KOPT-K1 (cell line): ENCODE data around the gene ZBTB25.

Source experiments
- H3K27ac ChIP-seq: fragments of 200-600 bp; sonication (generic); 2 replicates; pipeline ENCODE4 v1.5.1; 2016; ENCODE audit warnings: antibody characterized with exemption, mild to moderate bottlenecking, low read depth, low read length; ENCODE audit not compliant: poor library complexity, severe bottlenecking
- H3K36me3 ChIP-seq: fragments of 200-600 bp; sonication (generic); 2 replicates; pipeline ENCODE4 v1.5.1; 2017; ENCODE audit warnings: antibody characterized with exemption, mild to moderate bottlenecking, low read length, moderate library complexity; ENCODE audit not compliant: insufficient read depth
- H3K9me3 ChIP-seq: fragments of 200-600 bp; sonication (generic); 2 replicates; pipeline ENCODE4 v1.5.1; 2017; ENCODE audit warnings: antibody characterized with exemption, low read length, mild to moderate bottlenecking; ENCODE audit not compliant: insufficient read depth, poor library complexity, severe bottlenecking

The ZBTB25 gene

GRCh38 chr14:64410084-64410774 is 93.4 kb downstream of the ZBTB25 start:
- H3K36me3 ChIP-seq: peaks cover 95% of the 10 kb centered on the region
- H3K27ac ChIP-seq: no peak overlapping the region
- H3K9me3 ChIP-seq: no peaks in the 10 kb centered on the region

GRCh38 chr14:64409126-64409920 is 94.3 kb downstream of the ZBTB25 start:
- no peak overlapping the region for H3K27ac ChIP-seq
- H3K9me3 ChIP-seq: no peaks in the 10 kb centered on the region
- H3K36me3 ChIP-seq: peaks cover 96% of the 10 kb centered on the region

- no peaks in the 10 kb centered on the region for H3K9me3 ChIP-seq
- H3K27ac ChIP-seq: no peak overlapping the region
- peaks cover 96% of the 10 kb centered on the region for H3K36me3 ChIP-seq
Measured at GRCh38 chr14:64407329-64407728, 96.3 kb downstream of the ZBTB25 start.

GRCh38 chr14:64405295-64405694 is 98.3 kb downstream of the ZBTB25 start:
- Histone ChIP-seq H3K27ac (no peak overlapping the region), H3K9me3 (no peaks in the 10 kb centered on the region), H3K36me3 (peaks cover 95% of the 10 kb centered on the region)

GRCh38 chr14:64401949-64402348 is 101.7 kb downstream of the ZBTB25 start:
- Histone ChIP-seq H3K36me3 (peaks cover 72% of the 10 kb centered on the region), H3K9me3 (no peaks in the 10 kb centered on the region), H3K27ac (no peak overlapping the region)

GRCh38 chr14:64400829-64401459 is 102.7 kb downstream of the ZBTB25 start:
- Histone ChIP-seq H3K9me3 (no peaks in the 10 kb centered on the region), H3K36me3 (peaks cover 65% of the 10 kb centered on the region), H3K27ac (no peak overlapping the region)
